IMR-90 (cell line): ENCODE results near the gene BLOC1S4. TPM values are rescaled to one million over a fixed set of nuclear protein-coding genes. Genes with fewer than 3 reads are reported as not detected.
"Not testable (repeated sequence)": the region's sequence is repeated elsewhere in the genome, so short reads cannot be mapped to it uniquely, and the experiment has no call there.

Experiments used
- ATAC-seq: fragments of 200-7000 bp; cut with Tn5 transposase; 2 replicates; pipeline ENCODE4 v1.9.1; 2020; ENCODE audit warnings: low read depth, mild to moderate bottlenecking, moderate library complexity
- BruUV-seq: library from RNA; stranded (reverse); fragments of 400-500 nt; replicated peaks from 2 replicates; lab custom pipeline; 2021; lab: Mats Ljungman, UMichigan
- CTCF ChIA-PET: fragments of 300-600 bp; formaldehyde crosslinking; extraction: SDS; loops from one replicate; lab custom pipeline; 2021; ENCODE audit warnings: antibody characterized with exemption; lab: Yijun Ruan, JAX
- POLR2A ChIA-PET: fragments of 300-600 bp; sonication (Branson Sonifier 250); formaldehyde crosslinking; loops from one replicate; lab custom pipeline; 2022; ENCODE audit warnings: antibody characterized with exemption; ENCODE audit not compliant: unreplicated experiment; lab: Charles Lee
- DNase-seq: peaks from one replicate; pipeline ENCODE4 v3.0.0; 2013
- H2AFZ ChIP-seq: replicated peaks from 2 replicates; pipeline ENCODE3; 2013; ENCODE audit warnings: low read length, mild to moderate bottlenecking; ENCODE audit not compliant: poor library complexity
- H2AK5ac ChIP-seq: 2 replicates; pipeline ENCODE4 v1.6.1; 2013; ENCODE audit warnings: low read depth, low read length, inconsistent platforms
- H2AK9ac ChIP-seq: replicated peaks from 2 replicates; pipeline ENCODE3; 2013; ENCODE audit warnings: mild to moderate bottlenecking, low read depth, low read length, moderate library complexity; ENCODE audit not compliant: poor library complexity
- H2BK120ac ChIP-seq: 2 replicates; pipeline ENCODE4 v1.6.1; 2013; ENCODE audit warnings: low read depth, low read length, inconsistent platforms
- H2BK15ac ChIP-seq: 3 replicates; pipeline ENCODE4 v1.6.1; 2013; ENCODE audit warnings: low read depth, low read length, inconsistent platforms
- H2BK20ac ChIP-seq: 2 replicates; pipeline ENCODE4 v1.6.1; 2013; ENCODE audit warnings: low read depth, mild to moderate bottlenecking, inconsistent platforms, low read length, moderate library complexity
- H2BK5ac ChIP-seq: 2 replicates; pipeline ENCODE4 v1.6.1; 2013; ENCODE audit warnings: mild to moderate bottlenecking, low read depth, low read length, inconsistent platforms; ENCODE audit not compliant: poor library complexity, severe bottlenecking
- H3K14ac ChIP-seq: replicated peaks from 2 replicates; pipeline ENCODE4 v1.6.1; 2013; ENCODE audit warnings: low read depth, low read length, inconsistent platforms
- H3K18ac ChIP-seq: 2 replicates; pipeline ENCODE4 v1.6.1; 2013; ENCODE audit warnings: low read depth, low read length, control low read depth
- H3K23ac ChIP-seq: 2 replicates; pipeline ENCODE4 v1.6.1; 2013; ENCODE audit warnings: low read depth, low read length, inconsistent platforms
- H3K27ac ChIP-seq: 2 replicates; pipeline ENCODE4 v1.5.1; 2013; ENCODE audit warnings: mild to moderate bottlenecking, control low read depth, low read length; ENCODE audit not compliant: insufficient read depth
- H3K27me3 ChIP-seq: 2 replicates; pipeline ENCODE4 v1.6.1; 2013; ENCODE audit warnings: low read length; ENCODE audit not compliant: control insufficient read depth, insufficient read depth
- H3K36me3 ChIP-seq: 2 replicates; pipeline ENCODE4 v1.6.1; 2013; ENCODE audit warnings: low read length, mixed read lengths; ENCODE audit not compliant: control insufficient read depth, insufficient read depth
- H3K4ac ChIP-seq: 2 replicates; pipeline ENCODE4 v1.6.1; 2013; ENCODE audit warnings: low read depth, low read length, inconsistent platforms
- H3K4me1 ChIP-seq: 2 replicates; pipeline ENCODE4 v1.6.1; 2013; ENCODE audit warnings: low read length, mixed read lengths; ENCODE audit not compliant: control insufficient read depth, insufficient read depth
- H3K4me2 ChIP-seq: 2 replicates; pipeline ENCODE4 v1.6.1; 2013; ENCODE audit warnings: low read depth, mild to moderate bottlenecking, control low read depth, low read length, moderate library complexity
- H3K4me3 ChIP-seq: 2 replicates; pipeline ENCODE4 v1.5.1; 2013; ENCODE audit warnings: low read depth, mild to moderate bottlenecking, control low read depth, low read length, moderate library complexity; ENCODE audit not compliant: insufficient read depth
- H3K56ac ChIP-seq: 2 replicates; pipeline ENCODE4 v1.6.1; 2013; ENCODE audit warnings: low read length, inconsistent platforms; ENCODE audit not compliant: insufficient read depth; ENCODE audit errors: extremely low read depth
- H3K79me1 ChIP-seq, 2 experiments: 2 replicates each; pipeline ENCODE4 v1.6.1; 2013; ENCODE audit warnings: low read length in 2 of 2, inconsistent platforms in 1 of 2, low read depth in 1 of 2
- H3K9ac ChIP-seq: 2 replicates; pipeline ENCODE4 v1.6.1; 2013; ENCODE audit warnings: low read depth, low read length, control low read depth
- H3K9me1 ChIP-seq: 2 replicates; pipeline ENCODE4 v1.6.1; 2013; ENCODE audit warnings: low read length, inconsistent platforms; ENCODE audit not compliant: insufficient read depth
- H3K9me3 ChIP-seq: 2 replicates; pipeline ENCODE4 v1.6.1; 2013; ENCODE audit warnings: low read length; ENCODE audit not compliant: control insufficient read depth, insufficient read depth
- H4K20me1 ChIP-seq: 2 replicates; pipeline ENCODE4 v1.6.1; 2013; ENCODE audit warnings: low read length, inconsistent platforms; ENCODE audit not compliant: insufficient read depth
- H4K5ac ChIP-seq: 2 replicates; pipeline ENCODE4 v1.6.1; 2013; ENCODE audit warnings: mild to moderate bottlenecking, low read depth, low read length, control low read depth
- H4K8ac ChIP-seq, 2 experiments: 2 replicates each; pipeline ENCODE4 v1.6.1; 2013; ENCODE audit warnings: low read depth in 2 of 2, low read length in 2 of 2, control low read depth in 1 of 2, inconsistent platforms in 1 of 2
- H4K91ac ChIP-seq: 2 replicates; pipeline ENCODE4 v1.6.1; 2013; ENCODE audit warnings: low read depth, low read length, inconsistent platforms; ENCODE audit not compliant: insufficient read depth
- BHLHE40 ChIP-seq: fragments of 150-350 bp; IDR thresholded peaks from 2 replicates; pipeline ENCODE4 v1.6.1; 2016; ENCODE audit warnings: mild to moderate bottlenecking, low read depth, low read length
- FOS ChIP-seq: fragments of 150-350 bp; IDR thresholded peaks from 2 replicates; pipeline ENCODE4 v1.6.1; 2016; ENCODE audit warnings: low read depth, low read length
- MAZ ChIP-seq: IDR thresholded peaks from 2 replicates; pipeline ENCODE4 v1.6.1; 2012; ENCODE audit warnings: low read depth, mild to moderate bottlenecking, low read length, improper control_type of control experiment, moderate library complexity, borderline replicate concordance
- WGBS, 2 experiments: methylation state at CpG; one replicate each; pipeline versions ENCODE4 v1.1.5 to v1.1.7; 2013; ENCODE audit warnings: missing lambda C conversion rate in 2 of 2; ENCODE audit not compliant: insufficient read length in 1 of 2; ENCODE audit errors: extremely low coverage in 2 of 2; 5-methylcytosine and 5-hydroxymethylcytosine counted together
- dilution Hi-C: fragments of 300-500 bp; cut with HindIII; formaldehyde crosslinking; loops from one replicate; pipeline ENCODE4 v1.14.3; 2018; ENCODE audit warnings: low sequenced_read_pairs; ENCODE audit not compliant: unreplicated experiment
- in situ Hi-C: fragments of 300-500 bp; cut with MboI; formaldehyde crosslinking; loops from 3 replicates; pipeline ENCODE4 v1.14.3; 2019; ENCODE audit warnings: low sequenced_read_pairs, inconsistent platforms, mixed read lengths
- intact Hi-C: fragments of 100-400 bp; cut with micrococcal nuclease; formaldehyde crosslinking; loops from 2 replicates; pipeline ENCODE4 v1.10.0; 2022
- polyA plus RNA-seq, 3 experiments: library from polyadenylated mRNA; depleted of rRNA; stranded (reverse); fragments of >200 nt; gene quantifications; 2 replicates each; pipeline ENCODE4 v1.2.3, GENCODE V29; 2012; ENCODE audit warnings: low replicate concordance in 1 of 3
- total RNA-seq: library from RNA; depleted of rRNA; stranded (reverse); fragments of >200 nt; gene quantifications from 2 replicates; pipeline ENCODE4 v1.2.3, GENCODE V29; 2012

Gene BLOC1S4
- total and polyA plus RNA-seq, 2 of the 4 experiments (the other 2 are of a cell fraction): 8.8 to 22.1 TPM

DNA sequence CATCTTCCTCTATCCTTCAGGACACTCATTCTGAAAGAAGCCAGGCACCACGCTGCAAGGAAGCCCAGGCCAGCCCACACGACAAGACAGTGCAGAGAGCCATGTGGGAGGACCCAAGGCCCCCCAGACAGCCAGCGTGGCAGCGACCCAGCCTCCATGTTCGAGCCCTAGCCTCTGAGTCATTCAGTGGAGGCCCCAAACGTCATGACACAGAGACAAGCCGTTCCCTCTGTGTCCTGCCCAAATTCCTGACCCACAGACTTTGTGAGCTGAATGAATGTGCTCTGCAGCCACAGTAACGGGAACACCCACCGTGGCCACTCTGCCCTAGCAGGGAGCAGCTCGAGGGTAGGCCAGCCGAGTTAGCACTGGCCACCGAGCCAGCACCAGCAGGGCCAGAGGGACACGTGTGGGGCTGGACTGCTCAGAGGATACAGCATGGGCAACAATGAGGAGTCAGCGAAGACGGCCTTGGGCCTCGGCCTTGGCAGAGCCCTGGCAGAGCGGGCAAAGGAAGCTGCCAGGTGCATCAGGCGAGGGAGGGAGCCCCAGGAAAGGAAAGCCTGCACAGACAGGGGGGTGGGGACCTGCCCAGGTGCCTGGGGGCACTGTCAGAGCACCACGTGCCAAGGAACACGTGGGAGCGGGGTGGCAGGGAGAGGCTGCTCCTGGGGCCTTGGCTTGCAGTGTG lies 8.6 kb downstream of the BLOC1S4 start:
- in situ Hi-C loops: loop anchor here (5.0 kb wide), 2 partner anchors 153 to 348 kb away; no protein-coding TSS in a partner anchor

DNA sequence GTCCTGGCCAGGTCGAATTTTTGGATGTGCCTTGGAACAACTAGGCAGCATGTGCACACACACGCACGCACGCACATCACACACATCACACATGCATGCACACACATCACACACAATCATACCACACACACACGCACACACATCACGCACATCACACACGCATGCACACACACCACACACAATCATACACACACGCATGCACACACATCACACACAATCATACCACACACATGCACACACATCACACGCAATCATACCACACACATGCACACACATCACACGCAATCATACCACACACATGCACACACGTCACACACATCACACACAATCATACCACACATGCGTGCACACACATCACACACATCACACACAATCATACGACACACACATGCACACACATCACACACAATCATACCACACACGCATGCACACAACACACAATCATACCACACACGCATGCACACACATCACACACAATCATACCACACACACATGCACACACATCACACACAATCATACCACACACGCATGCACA lies 9.5 kb downstream of the BLOC1S4 start:
- H3K36me3 ChIP-seq, H3K4me3 ChIP-seq, H4K91ac ChIP-seq, H4K8ac ChIP-seq, H3K18ac ChIP-seq, H3K4me2 ChIP-seq, BruUV-seq, H3K4me1 ChIP-seq, H2BK15ac ChIP-seq, DNase-seq, H4K5ac ChIP-seq, H3K9me3 ChIP-seq, ATAC-seq, CTCF ChIA-PET, POLR2A ChIA-PET, H3K27ac ChIP-seq, dilution Hi-C loops, H2BK20ac ChIP-seq, in situ Hi-C loops, intact Hi-C loops, H2AFZ ChIP-seq, H2AK9ac ChIP-seq, H2BK120ac ChIP-seq, H3K56ac ChIP-seq, H3K27me3 ChIP-seq, H4K20me1 ChIP-seq, H3K79me1 ChIP-seq, H3K9ac ChIP-seq, H3K23ac ChIP-seq, H3K4ac ChIP-seq: not testable (repeated sequence)
- H3K14ac ChIP-seq: 0 out of 2 replicates have a peak overlapping the region, but pooled peaks have one; percentile 8
- peak overlapping the region; percentile 76 for H2BK5ac ChIP-seq
- H2AK5ac ChIP-seq: peak overlapping the region; percentile 59; the same call in 1 of the 2 replicates
- 93% methylated on average over 9 of the region's 16 CpGs; no CpG with 5 or more reads in 1 of the 2 experiments for WGBS, 2 experiments
- peaks cover 14% of the 10 kb centered on the region for H3K9me1 ChIP-seq

More for the DNA sequence above, 8.6 kb downstream of the BLOC1S4 start:
- Histone ChIP-seq H4K8ac (peak overlapping the region in 1 of 2 experiments; percentile 47; a peak in 2 of 4 replicates), H3K4me1 (peaks cover 4% of the 10 kb centered on the region; the same call in 1 of the 2 replicates), H2BK120ac (peak overlapping the region; percentile 48; the same call in 1 of the 2 replicates), H3K36me3 (no peaks in the 10 kb centered on the region), H2BK20ac (peak overlapping the region; percentile 7; the same call in 1 of the 2 replicates), H3K9me3 (no peaks in the 10 kb centered on the region), H3K79me1 (no peaks in the 10 kb centered on the region), H3K27ac (no peak overlapping the region), H2BK5ac (no peak overlapping the region), H4K5ac (no peak overlapping the region), H3K9me1 (peaks cover 14% of the 10 kb centered on the region), H2AFZ (peak overlapping the region; percentile 86), H3K23ac (0 out of 2 replicates have a peak overlapping the region, but pooled peaks have one; percentile 16), H3K9ac (no peak overlapping the region), H3K14ac (peak overlapping the region; percentile 59; the same call in 1 of the 2 replicates), H3K4me2 (no peak overlapping the region), H2BK15ac (no peak overlapping the region), H4K20me1 (no peaks in the 10 kb centered on the region), H3K27me3 (no peaks in the 10 kb centered on the region), H4K91ac (no peak overlapping the region), H2AK5ac (peak overlapping the region; percentile 46; the same call in 1 of the 2 replicates), H3K56ac (no peak overlapping the region), H3K18ac (no peak overlapping the region), H3K4me3 (no peak overlapping the region), H2AK9ac (peak overlapping the region; percentile 72), H3K4ac (peak overlapping the region; percentile 65; the same call in 1 of the 2 replicates)
- BruUV-seq: no TSS peak
- dilution Hi-C loops: no loop called here
- ChIA-PET CTCF (no interaction called here), POLR2A (no interaction called here)
- intact Hi-C loops: loop anchor here (5.0 kb wide), 1 partner anchor 268 kb away; no protein-coding TSS in a partner anchor
- no peak for TF ChIP-seq BHLHE40
- TF ChIP-seq FOS: 0 out of 2 replicates have a peak, but pooled peaks have one; percentile 15
- peak; percentile 31; the same call in 1 of the 2 replicates for TF ChIP-seq MAZ
- ATAC-seq (no peak; the same call in 1 of the 2 replicates), DNase-seq (peak; percentile 41)
- 65% methylated on average over 16 of the region's 21 CpGs; no CpG with 5 or more reads in 1 of the 2 experiments for WGBS, 2 experiments
